ENCODE data around the gene KCNJ15. TPM values are rescaled to one million over a fixed set of nuclear protein-coding genes. Genes with fewer than 3 reads are reported as not detected.
A peak's percentile ranks its signal among the peaks of the same experiment; 100 is the strongest.

KCNJ15 gene
- total RNA-seq, 2 donors from 2014 or later = not detected

DNA sequence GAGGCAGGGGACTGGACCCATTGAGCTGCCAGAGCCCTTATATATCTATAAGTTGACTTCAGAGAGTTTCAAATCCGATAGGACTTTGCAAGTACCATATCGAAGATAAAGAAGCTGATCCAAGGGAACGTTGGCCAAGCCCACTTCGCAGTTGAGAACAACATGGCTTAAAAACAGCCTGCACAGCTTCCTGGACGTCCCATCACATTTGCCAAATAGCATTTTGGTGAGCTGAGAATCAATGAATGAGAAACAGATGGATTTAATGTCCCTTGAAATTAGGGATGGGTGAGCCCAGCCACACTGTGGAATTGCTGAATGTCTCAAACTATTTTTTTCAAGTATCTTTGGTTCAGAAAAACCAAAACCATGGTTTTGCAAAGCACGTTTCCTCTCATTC is 64.8 kb downstream of the KCNJ15 start:
- DNase-seq = no peak
- H3K36me3 Mint-ChIP-seq (ENCODE audit: low read depth) = no peaks in the 10 kb centered on the region
- no peaks in the 10 kb centered on the region for H3K9me3 Mint-ChIP-seq
- no peaks in the 10 kb centered on the region for H3K27me3 Mint-ChIP-seq (ENCODE audit: insufficient read depth)
- WGBS, 2 experiments (ENCODE audit: insufficient coverage in 1 of 2, insufficient read length in 1 of 2) = 78 to 79% methylated on average over 6 of the region's 6 CpGs
- H3K9ac ChIP-seq (ENCODE audit: extremely low read depth, low read length, poor library complexity, severe bottlenecking) = no peak overlapping the region
- no peak overlapping the region for H3K4me3 ChIP-seq (ENCODE audit: low read length)
- no peaks in the 10 kb centered on the region for H3K9me3 ChIP-seq (ENCODE audit: control insufficient read depth, low read length)
- H3K27me3 ChIP-seq (ENCODE audit: control insufficient read depth, insufficient read depth, low read length, poor library complexity, severe bottlenecking) = no peaks in the 10 kb centered on the region
- H3K4me1 ChIP-seq (ENCODE audit: control insufficient read depth, insufficient read depth, low read length) = no peaks in the 10 kb centered on the region
- no peak overlapping the region for H3K4me3 Mint-ChIP-seq
- no peak overlapping the region for H3K27ac Mint-ChIP-seq
- H3K4me1 Mint-ChIP-seq = peaks cover 24% of the 10 kb centered on the region
- H3K36me3 ChIP-seq (ENCODE audit: control insufficient read depth, insufficient read depth, low read length) = no peaks in the 10 kb centered on the region
- H3K27ac ChIP-seq (ENCODE audit: low read depth, low read length) = no peak overlapping the region
- TF ChIP-seq, protein P1, sequence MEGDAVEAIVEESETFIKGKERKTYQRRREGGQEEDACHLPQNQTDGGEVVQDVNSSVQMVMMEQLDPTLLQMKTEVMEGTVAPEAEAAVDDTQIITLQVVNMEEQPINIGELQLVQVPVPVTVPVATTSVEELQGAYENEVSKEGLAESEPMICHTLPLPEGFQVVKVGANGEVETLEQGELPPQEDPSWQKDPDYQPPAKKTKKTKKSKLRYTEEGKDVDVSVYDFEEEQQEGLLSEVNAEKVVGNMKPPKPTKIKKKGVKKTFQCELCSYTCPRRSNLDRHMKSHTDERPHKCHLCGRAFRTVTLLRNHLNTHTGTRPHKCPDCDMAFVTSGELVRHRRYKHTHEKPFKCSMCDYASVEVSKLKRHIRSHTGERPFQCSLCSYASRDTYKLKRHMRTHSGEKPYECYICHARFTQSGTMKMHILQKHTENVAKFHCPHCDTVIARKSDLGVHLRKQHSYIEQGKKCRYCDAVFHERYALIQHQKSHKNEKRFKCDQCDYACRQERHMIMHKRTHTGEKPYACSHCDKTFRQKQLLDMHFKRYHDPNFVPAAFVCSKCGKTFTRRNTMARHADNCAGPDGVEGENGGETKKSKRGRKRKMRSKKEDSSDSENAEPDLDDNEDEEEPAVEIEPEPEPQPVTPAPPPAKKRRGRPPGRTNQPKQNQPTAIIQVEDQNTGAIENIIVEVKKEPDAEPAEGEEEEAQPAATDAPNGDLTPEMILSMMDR (conservative IDR thresholded peaks at IDR 0.05) = no peak

DNA sequence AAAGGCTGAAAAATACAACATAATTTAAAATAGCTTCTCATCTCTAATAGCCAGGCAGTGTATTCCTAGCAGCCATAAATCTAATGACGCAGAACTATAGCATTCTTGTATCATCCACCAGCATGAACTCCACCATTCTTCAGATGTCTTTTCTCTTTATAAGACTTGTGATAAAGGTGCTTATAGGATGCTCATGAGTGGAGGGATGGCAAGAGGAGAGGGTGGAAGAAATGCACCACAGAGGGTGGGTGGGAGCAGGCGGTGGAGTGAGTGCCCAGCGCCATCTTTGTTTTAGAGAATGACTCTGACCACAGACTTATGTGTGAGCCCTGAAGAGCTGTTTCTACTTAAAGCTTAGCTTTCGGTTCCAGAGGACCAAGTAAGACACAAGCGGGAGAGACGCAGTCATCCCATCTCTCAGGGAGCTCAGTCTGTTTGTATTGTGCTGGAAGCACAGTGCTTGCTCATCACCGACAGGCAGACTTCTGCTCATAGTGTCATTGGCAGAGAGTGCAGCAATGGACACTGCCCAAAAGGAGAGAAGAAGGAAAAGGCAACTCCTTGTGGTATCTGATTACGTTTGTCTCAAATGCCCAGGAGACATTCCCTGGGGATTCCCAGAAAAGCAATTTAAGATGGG is 65.6 kb downstream of the KCNJ15 start:
- no peaks in the 10 kb centered on the region for H3K36me3 Mint-ChIP-seq (ENCODE audit: low read depth)
- H3K9me3 ChIP-seq (ENCODE audit: control insufficient read depth, low read length) = no peaks in the 10 kb centered on the region
- WGBS, 2 experiments (ENCODE audit: insufficient coverage in 1 of 2, insufficient read length in 1 of 2) = 94 to 96% methylated on average over 7 to 8 of the region's 8 CpGs
- no peak overlapping the region for H3K27ac ChIP-seq (ENCODE audit: low read depth, low read length)
- no peaks in the 10 kb centered on the region for H3K36me3 ChIP-seq (ENCODE audit: control insufficient read depth, insufficient read depth, low read length)
- H3K27ac Mint-ChIP-seq = no peak overlapping the region
- H3K27me3 ChIP-seq (ENCODE audit: control insufficient read depth, insufficient read depth, low read length, poor library complexity, severe bottlenecking) = no peaks in the 10 kb centered on the region
- no peaks in the 10 kb centered on the region for H3K4me1 ChIP-seq (ENCODE audit: control insufficient read depth, insufficient read depth, low read length)
- peaks cover 24% of the 10 kb centered on the region for H3K4me1 Mint-ChIP-seq
- DNase-seq = no peak
- H3K9ac ChIP-seq (ENCODE audit: extremely low read depth, low read length, poor library complexity, severe bottlenecking) = no peak overlapping the region
- no peaks in the 10 kb centered on the region for H3K27me3 Mint-ChIP-seq (ENCODE audit: insufficient read depth)
- no peaks in the 10 kb centered on the region for H3K9me3 Mint-ChIP-seq
- TF ChIP-seq, protein P1 (conservative IDR thresholded peaks at IDR 0.05) = no peak
- no peak overlapping the region for H3K4me3 Mint-ChIP-seq
- H3K4me3 ChIP-seq (ENCODE audit: low read length) = no peak overlapping the region

DNA sequence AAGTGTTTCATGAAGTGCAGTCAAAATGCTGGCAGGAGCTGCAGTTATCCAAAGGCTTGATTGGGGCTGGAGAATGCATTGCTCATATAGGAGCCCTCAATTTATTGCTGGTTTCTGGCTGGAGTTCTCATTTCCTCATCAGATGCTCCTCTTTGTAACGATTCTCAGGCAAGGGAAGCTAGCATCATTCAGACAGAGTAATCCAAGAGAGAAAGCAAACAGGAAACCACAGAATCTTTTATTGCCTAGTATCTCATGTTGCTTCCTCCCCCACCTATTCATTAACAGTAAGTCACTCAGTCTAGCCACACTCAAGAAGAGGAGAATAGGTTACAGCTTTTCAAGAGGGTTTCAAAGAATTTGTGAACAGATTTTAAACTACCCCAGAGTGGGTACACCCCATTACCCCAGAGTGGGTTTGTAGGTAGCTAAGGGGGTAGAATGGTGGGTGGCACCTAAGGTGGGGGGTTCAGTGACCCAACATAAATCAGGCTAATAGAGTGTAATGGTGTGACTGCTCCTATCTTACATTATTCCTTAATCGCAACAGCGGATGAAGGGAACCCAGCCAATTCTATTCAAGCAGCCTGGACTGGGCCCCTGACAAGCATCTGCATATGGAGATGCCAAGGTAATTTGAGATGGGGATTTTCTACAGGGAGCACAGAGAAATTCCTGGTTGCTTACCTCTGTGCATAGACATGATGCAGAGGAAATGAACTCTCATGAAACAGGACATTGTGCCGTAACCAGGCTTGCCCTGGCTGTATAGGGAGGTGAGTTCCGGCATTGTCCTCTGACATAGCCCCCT is 67.1 kb downstream of the KCNJ15 start:
- Mint-ChIP-seq H3K4me3 (no peak overlapping the region), H3K4me1 (peaks cover 24% of the 10 kb centered on the region), H3K36me3 (ENCODE audit: low read depth) (no peaks in the 10 kb centered on the region), H3K27ac (no peak overlapping the region), H3K9me3 (no peaks in the 10 kb centered on the region), H3K27me3 (ENCODE audit: insufficient read depth) (peaks cover 2% of the 10 kb centered on the region)
- Histone ChIP-seq H3K27ac (ENCODE audit: low read depth, low read length) (no peak overlapping the region), H3K9ac (ENCODE audit: extremely low read depth, low read length, poor library complexity, severe bottlenecking) (no peak overlapping the region), H3K27me3 (ENCODE audit: control insufficient read depth, insufficient read depth, low read length, poor library complexity, severe bottlenecking) (no peaks in the 10 kb centered on the region), H3K4me1 (ENCODE audit: control insufficient read depth, insufficient read depth, low read length) (no peaks in the 10 kb centered on the region), H3K36me3 (ENCODE audit: control insufficient read depth, insufficient read depth, low read length) (no peaks in the 10 kb centered on the region), H3K4me3 (ENCODE audit: low read length) (no peak overlapping the region), H3K9me3 (ENCODE audit: control insufficient read depth, low read length) (no peaks in the 10 kb centered on the region)
- DNase-seq = peak; percentile 58
- 63 to 100% methylated on average over 1 to 4 of the region's 5 CpGs for whole genome bisulfite sequencing, 2 experiments (ENCODE audit: insufficient coverage in 1 of 2, insufficient read length in 1 of 2)
- TF ChIP-seq, protein P1 (conservative IDR thresholded peaks at IDR 0.05) = no peak

Data from endodermal cell (in vitro differentiated cells).